ENCODE data around the gene PPP2CA.
"Not testable (repeated sequence)": the region's sequence is repeated elsewhere in the genome, so short reads cannot be mapped to it uniquely, and the experiment has no call there.

Gene PPP2CA

GRCh38 chr5:134223406-134224248 lies 2.2 kb downstream of the PPP2CA start:
- TF ChIP-seq MYC (IDR thresholded peaks at IDR 0.05; ENCODE audit: low read depth, low read length) (no peak), POLR2A (IDR thresholded peaks at IDR 0.05; ENCODE audit: extremely low read depth, insufficient read length) (no peak)
- TF ChIP-seq, protein P1, sequence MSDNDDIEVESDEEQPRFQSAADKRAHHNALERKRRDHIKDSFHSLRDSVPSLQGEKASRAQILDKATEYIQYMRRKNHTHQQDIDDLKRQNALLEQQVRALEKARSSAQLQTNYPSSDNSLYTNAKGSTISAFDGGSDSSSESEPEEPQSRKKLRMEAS (IDR thresholded peaks at IDR 0.05; ENCODE audit: low read depth, low read length) = no peak
- TF ChIP-seq, protein P2, sequence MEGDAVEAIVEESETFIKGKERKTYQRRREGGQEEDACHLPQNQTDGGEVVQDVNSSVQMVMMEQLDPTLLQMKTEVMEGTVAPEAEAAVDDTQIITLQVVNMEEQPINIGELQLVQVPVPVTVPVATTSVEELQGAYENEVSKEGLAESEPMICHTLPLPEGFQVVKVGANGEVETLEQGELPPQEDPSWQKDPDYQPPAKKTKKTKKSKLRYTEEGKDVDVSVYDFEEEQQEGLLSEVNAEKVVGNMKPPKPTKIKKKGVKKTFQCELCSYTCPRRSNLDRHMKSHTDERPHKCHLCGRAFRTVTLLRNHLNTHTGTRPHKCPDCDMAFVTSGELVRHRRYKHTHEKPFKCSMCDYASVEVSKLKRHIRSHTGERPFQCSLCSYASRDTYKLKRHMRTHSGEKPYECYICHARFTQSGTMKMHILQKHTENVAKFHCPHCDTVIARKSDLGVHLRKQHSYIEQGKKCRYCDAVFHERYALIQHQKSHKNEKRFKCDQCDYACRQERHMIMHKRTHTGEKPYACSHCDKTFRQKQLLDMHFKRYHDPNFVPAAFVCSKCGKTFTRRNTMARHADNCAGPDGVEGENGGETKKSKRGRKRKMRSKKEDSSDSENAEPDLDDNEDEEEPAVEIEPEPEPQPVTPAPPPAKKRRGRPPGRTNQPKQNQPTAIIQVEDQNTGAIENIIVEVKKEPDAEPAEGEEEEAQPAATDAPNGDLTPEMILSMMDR (IDR thresholded peaks at IDR 0.05; ENCODE audit: low read depth, low read length) = no peak
- H3K4me3 ChIP-seq (ENCODE audit: low read depth, low read length) = peak overlapping the region; percentile 96
- DNase-seq (ENCODE audit: low read depth) = peak; percentile 47

DNA sequence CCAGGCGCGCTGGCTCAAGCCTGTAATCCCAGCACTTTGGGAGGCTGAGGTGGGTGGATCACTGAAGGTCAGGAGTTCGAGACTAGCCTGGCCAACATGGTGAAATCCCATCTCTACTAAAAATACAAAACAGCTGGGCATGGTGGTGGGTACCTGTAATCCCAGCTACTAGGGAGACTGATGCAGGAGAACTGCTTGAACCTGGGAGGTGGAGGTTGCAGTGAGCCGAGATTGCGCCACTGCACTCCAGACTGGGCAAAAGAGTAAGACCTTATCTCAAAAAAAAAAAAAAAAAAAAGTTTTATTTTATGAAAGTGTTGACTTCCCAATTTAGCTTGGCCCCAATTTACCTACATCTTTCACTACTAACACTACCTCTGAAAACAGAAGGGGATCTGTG lies 4.2 kb downstream of the PPP2CA start:
- peak overlapping the region; percentile 96 for H3K4me3 ChIP-seq (ENCODE audit: low read depth, low read length)
- not testable (repeated sequence) for DNase-seq (ENCODE audit: low read depth)

DNA sequence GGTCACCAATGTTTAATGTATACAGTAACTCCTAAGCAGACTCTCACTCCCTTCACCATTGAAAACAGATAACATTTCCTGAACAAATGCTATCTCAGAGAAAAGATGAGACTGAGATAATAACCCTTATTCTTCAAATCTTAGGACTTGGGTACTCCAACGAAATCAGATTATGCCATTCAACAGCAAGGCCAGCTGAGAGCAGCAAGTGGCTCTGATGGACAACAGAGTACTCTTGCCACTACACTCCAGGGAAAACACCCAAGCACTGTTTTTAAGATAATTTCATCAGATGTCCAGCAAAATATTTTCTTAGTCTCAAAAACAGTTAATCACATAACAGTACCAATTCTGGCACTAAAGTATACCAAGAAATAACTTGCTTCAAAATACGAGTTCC lies 10.1 kb downstream of the PPP2CA start:
- no peak for DNase-seq (ENCODE audit: low read depth)
- no peak for TF ChIP-seq POLR2A (IDR thresholded peaks at IDR 0.05; ENCODE audit: extremely low read depth, insufficient read length)
- TF ChIP-seq, protein P2 (IDR thresholded peaks at IDR 0.05; ENCODE audit: low read depth, low read length) = no peak
- no peak overlapping the region for H3K4me3 ChIP-seq (ENCODE audit: low read depth, low read length)

GRCh38 chr5:134211263-134212031 lies 14.4 kb downstream of the PPP2CA start:
- not testable (repeated sequence) for H3K4me3 ChIP-seq (ENCODE audit: low read depth, low read length); DNase-seq (ENCODE audit: low read depth)

GRCh38 chr5:134209477-134210245 lies 16.2 kb downstream of the PPP2CA start:
- DNase-seq (ENCODE audit: low read depth) = no peak
- H3K4me3 ChIP-seq (ENCODE audit: low read depth, low read length) = no peak overlapping the region
- TF ChIP-seq MYC (IDR thresholded peaks at IDR 0.05; ENCODE audit: low read depth, low read length) (no peak), POLR2A (IDR thresholded peaks at IDR 0.05; ENCODE audit: extremely low read depth, insufficient read length) (no peak)
- TF ChIP-seq, protein P1 (IDR thresholded peaks at IDR 0.05; ENCODE audit: low read depth, low read length) = no peak
- TF ChIP-seq, protein P2 (IDR thresholded peaks at IDR 0.05; ENCODE audit: low read depth, low read length) = no peak

DNA sequence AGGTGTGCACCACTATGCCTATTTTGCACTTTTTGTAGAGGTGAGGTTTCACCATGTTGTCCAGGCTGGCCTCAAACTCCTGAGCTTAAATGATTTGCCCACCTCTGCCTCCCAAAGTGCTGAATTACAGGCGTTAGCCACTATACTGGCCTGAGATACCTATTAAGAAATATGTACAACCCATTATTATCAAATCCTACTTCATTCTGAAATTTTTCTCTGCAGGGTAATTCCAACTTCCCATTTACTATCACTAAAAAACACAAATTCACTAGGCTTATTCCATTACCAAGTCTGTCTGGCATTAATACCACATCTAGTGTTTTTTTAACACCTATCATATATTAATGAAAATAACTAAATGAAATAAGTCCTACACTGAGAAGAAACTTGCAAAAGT lies 18.2 kb downstream of the PPP2CA start:
- no peak overlapping the region for H3K4me3 ChIP-seq (ENCODE audit: low read depth, low read length)
- TF ChIP-seq, protein P2 (IDR thresholded peaks at IDR 0.05; ENCODE audit: low read depth, low read length) = no peak
- no peak for TF ChIP-seq POLR2A (IDR thresholded peaks at IDR 0.05; ENCODE audit: extremely low read depth, insufficient read length)
- no peak for DNase-seq (ENCODE audit: low read depth)
